GM18517 (cell line): ENCODE measurements around the gene TSHB.

ENCODE experiments used
- ATAC-seq: cut with Tn5 transposase; IDR thresholded peaks from one replicate; pipeline ENCODE4 v1.9.1; 2021; ENCODE audit warnings: mild to moderate bottlenecking, moderate library complexity; ENCODE audit not compliant: unreplicated experiment

Gene TSHB

GRCh38 chr1:115059316-115059715 is 29.7 kb downstream of the TSHB start:
- no peak for ATAC-seq

GRCh38 chr1:115060501-115060900 is 30.9 kb downstream of the TSHB start:
- ATAC-seq = no peak

- peak; percentile 71 for ATAC-seq
These were observed 32.9 kb downstream of the TSHB start for GRCh38 chr1:115062542-115063004.

- no peak for ATAC-seq
These were observed 33.7 kb downstream of the TSHB start for GRCh38 chr1:115063228-115063901.

- no peak for ATAC-seq
These were observed 34.8 kb downstream of the TSHB start for GRCh38 chr1:115064461-115064860.

- ATAC-seq = no peak
These were observed 35.4 kb downstream of the TSHB start for GRCh38 chr1:115065021-115065420.

- no peak for ATAC-seq
These were observed 37.7 kb downstream of the TSHB start for GRCh38 chr1:115067161-115067859.

- ATAC-seq = no peak
These were observed 39.4 kb downstream of the TSHB start for GRCh38 chr1:115068826-115069585.

- ATAC-seq = no peak
These were observed 40.2 kb downstream of the TSHB start for GRCh38 chr1:115069659-115070308.

GRCh38 chr1:115071012-115071664 is 41.5 kb downstream of the TSHB start:
- ATAC-seq = no peak

- ATAC-seq = no peak
These were observed 43.9 kb downstream of the TSHB start for GRCh38 chr1:115073298-115074087.

- ATAC-seq = no peak
These were observed 45.4 kb downstream of the TSHB start for GRCh38 chr1:115074839-115075534.

- ATAC-seq = no peak
These were observed 46.8 kb downstream of the TSHB start for GRCh38 chr1:115076384-115076915.

- no peak for ATAC-seq
These were observed 47.8 kb downstream of the TSHB start for GRCh38 chr1:115077286-115077983.

- no peak for ATAC-seq
These were observed 48.3 kb downstream of the TSHB start for GRCh38 chr1:115077984-115078330.

- ATAC-seq = no peak
These were observed 49.1 kb downstream of the TSHB start for GRCh38 chr1:115078708-115079107.

- no peak for ATAC-seq
These were observed 53.3 kb downstream of the TSHB start for GRCh38 chr1:115082949-115083348.
